ENCODE measurements around the gene SMOC2.

SMOC2 gene

DNA sequence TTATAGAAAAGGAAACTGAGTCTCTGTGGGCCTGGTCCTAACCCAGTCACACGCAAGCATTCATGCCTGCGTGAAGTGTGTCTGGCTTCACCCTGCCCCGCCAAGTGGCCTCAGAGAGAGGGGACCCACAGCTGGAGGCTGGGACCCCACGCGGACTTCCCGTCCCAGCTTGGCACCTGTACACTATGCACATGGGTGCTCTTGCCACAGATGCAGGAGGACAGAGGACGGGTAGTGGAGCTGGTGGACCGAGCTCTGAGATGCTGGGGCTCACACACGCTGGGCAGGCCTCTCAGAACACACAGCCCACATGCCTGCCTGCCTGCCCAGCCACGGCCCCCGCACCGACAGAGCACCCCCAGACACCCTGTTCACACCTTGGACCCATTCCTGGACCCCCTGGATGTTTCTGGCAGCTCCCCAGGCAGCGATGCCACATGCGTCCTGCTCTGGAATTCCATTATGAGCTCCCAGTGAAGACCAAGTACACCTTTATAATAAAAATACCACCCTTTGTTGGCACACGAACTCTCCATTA is 24.9 kb upstream of the SMOC2 start:
- DNase-seq: no peak

GRCh38 chr6:168416531-168416930 is 24.5 kb upstream of the SMOC2 start:
- DNase-seq: no peak

DNA sequence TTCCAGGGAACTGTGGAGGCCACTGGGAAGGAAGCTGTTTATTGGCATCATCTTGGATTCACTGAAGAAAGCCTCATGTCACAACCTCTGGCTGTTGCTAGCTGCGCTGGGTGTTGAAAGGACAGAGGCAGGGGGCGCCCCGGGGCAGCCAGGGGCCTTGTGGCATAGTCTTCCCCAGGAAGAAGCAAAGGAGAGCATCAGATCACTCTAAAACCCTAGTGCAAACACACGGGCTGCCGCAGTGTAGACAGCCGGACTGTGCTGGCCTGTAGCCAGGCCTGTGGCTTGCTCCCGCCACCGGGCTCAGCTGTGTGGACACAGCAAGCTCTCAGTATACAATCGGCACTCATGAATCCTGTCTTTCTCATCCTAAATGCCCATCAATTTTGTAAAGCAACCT is 23.8 kb upstream of the SMOC2 start:
- DNase-seq: no peak

DNA sequence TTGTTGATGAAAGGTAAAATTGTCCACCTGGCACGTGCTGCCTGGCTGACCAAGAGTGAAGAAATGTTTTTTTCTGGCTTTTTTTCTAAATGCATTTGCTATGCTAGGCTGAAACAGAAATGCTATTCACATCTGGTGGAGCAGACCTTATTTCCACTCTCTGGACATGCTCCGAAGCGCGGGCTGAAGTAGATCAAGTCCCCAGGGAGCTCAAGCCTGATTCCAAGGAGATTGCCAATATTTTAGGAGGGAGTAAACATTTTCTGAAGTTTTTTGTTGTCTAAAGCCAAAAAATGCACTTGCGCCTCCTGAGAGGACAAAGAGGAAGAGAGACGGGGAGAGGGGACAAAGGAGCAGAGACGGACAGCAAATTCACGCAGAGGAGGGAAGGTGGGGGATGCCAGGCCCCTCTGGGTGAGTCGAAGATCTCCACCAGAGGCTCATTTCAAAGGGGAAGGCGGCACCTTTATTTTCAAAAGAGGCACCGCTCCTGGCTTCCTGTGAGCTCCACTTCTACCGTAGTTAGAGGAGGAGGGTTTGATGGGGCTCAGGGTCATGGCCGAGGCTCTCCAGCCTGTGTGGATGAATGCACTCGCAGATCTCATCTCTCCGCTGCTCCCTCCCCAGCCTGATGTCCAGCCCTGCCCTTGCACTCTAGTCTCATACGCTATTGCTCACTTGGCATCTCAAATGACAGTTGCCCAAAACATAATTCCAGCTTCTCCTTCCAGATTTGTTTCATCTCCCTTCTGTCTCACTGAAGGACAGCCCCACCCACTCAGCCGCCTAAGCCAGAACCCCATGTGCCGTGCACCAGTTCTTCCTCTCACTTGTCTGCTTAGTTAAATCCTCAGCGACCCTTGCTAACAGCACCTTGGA is 23.1 kb upstream of the SMOC2 start:
- DNase-seq: no peak

DNA sequence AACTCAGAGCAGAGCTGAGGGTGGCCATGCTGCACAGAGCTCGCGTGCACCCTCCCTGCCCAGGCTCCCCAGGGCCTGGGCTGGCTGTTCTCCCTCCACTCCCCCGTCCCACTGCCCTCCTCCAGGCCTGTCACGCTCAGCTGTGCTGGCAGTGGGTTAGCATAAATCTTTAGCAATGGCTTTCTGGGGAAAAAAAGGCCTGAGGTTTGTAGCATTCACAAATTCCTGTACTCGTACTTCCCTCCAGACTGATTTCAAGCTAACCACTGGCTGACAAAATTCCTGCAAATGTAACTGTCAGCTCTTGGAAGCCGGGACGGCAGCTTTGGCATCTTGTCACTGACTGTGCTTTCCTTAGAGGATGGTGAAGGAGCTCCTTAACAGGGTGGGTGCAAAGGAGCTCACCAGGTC is 22.3 kb upstream of the SMOC2 start:
- no peak for DNase-seq

DNA sequence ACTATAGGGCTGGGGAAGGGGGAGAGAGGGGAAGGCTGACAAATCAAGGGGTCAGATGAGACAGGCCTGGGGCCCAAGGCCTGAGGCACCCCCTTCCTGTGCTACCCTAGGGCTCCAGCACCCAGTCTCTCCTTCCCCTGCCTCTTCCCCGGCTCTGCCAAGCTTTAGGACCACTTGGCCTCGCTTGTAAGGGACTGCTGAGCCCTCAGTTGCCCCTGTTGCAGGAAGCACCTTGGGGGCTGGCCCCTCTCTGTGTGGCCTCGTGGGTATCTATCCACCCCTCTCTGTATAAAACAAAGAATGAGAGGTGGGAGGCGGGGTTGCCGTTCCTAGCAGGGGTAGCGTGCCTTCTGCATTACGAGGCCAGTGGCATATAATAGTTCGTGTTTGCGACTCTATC is 21.4 kb upstream of the SMOC2 start:
- DNase-seq: no peak

- no peak for DNase-seq
These were observed 20.9 kb upstream of the SMOC2 start for GRCh38 chr6:168420084-168420483.

DNA sequence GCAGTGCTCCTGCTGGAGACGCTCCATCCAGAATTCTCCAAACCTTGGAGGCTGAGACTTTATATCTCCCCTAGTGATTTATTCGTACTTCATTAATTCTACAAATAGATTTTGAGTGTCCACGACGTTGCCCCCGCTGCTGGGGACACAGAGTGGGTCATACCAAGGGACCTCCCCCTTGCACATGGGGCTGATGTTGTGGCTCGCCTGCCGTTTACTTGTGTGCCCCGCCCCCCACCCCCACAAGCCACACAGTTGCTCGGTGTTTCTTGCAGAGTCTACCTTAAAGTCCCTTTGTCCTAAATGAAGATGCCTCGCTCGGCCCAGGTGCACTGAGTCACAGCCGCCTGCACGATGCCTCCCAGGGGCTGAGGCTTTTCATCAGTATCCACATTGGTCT is 20.3 kb upstream of the SMOC2 start:
- no peak for DNase-seq

DNA sequence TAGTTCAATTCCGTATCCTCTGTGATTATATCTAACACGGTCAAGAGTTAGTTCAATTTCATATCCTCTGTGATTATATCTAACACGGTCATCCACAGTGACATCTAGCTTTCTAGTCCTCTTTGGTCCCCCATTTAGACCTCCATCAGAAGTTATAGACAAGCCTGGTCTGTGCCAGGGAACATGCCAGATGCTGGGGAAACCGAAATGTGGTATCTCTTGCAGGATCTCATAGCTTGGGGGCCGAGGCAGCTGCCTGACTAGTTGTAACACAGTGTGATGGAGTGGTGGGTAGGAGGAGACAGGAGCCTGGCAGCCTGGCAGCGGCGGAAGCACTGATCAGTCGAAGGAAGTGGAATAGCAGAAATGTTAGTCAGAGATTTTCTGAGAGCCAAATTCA is 13.8 kb upstream of the SMOC2 start:
- no peak for DNase-seq

GRCh38 chr6:168428052-168428826 is 12.7 kb upstream of the SMOC2 start:
- peak; percentile 1 for DNase-seq

- no peak for DNase-seq
These were observed 12.1 kb upstream of the SMOC2 start for GRCh38 chr6:168428863-168429262.

GRCh38 chr6:168432196-168432595 is 8.8 kb upstream of the SMOC2 start:
- no peak for DNase-seq

DNA sequence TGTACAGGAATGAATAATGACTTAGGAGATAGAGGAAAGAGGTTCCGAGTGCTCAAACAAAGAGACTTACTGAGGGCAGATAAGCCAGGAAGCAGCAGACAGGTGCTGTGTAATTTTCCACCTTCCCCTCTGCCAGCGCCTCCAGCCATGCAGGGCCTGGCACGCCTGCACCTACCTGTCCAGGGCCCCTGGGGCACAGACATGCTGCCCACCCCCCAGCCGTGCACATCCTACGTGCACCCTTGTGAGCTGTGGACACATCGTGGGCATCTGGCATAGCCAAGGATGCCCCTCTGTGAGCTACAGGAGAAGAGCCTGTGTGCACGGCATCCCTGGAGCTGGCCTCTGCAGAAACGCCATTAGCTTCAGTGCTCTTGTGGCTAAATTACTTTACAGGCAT is 7.1 kb upstream of the SMOC2 start:
- no peak for DNase-seq

- DNase-seq: no peak
These were observed 6.5 kb upstream of the SMOC2 start for GRCh38 chr6:168434505-168434904.

DNA sequence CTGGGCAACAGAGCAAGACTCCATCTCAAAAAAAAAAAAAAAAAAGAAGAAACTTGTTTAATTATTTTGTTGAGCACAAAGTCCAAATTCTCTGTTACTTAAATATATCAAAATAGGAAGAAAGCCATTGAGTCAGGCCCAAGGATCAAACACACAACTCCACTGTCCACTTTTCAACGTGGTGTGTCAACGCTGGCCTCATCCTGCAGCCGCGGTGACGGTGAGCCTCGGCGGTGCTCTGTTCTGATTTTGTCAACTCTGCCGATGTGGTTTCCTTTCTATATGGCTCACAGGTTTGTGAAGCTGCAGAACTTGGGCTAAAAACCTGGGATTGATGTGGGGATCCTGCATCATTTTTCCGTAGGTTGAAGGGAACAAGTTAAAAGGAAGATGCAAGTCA is 3.2 kb upstream of the SMOC2 start:
- no peak for DNase-seq

- no peak for DNase-seq
These were observed 2.0 kb upstream of the SMOC2 start for GRCh38 chr6:168438783-168439520.

DNA sequence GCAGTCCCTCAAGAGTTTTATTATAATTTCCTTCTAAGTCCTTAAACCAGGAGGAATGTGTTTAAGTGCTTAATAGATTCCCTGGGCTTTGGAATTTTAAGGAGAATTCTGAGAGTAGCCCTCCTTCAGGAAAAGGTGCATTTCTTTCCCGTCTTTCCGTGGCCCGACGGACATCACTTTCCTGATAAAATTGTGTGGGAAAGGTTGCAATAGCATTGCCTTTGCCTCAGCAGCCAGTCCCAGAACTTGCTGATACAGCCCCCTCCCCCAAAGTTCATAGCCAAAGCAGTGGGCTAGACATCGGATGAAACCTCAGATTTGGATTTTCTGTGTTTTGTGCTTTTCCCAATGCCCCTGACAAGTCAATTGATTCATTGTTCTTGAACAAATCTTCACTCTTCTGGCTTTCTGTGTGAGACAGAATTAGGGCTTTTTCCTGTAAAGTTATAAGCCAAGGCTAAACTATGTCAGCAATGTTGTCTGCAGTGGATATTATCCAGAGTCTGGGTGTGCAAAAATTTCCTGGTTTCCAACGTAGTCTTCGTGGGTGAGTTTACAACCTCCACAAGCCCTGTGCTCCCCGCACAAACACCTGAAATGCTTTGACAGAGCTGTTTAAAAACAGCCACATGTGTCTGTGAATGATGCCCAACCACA is 1.1 kb upstream of the SMOC2 start:
- no peak for DNase-seq

DNA sequence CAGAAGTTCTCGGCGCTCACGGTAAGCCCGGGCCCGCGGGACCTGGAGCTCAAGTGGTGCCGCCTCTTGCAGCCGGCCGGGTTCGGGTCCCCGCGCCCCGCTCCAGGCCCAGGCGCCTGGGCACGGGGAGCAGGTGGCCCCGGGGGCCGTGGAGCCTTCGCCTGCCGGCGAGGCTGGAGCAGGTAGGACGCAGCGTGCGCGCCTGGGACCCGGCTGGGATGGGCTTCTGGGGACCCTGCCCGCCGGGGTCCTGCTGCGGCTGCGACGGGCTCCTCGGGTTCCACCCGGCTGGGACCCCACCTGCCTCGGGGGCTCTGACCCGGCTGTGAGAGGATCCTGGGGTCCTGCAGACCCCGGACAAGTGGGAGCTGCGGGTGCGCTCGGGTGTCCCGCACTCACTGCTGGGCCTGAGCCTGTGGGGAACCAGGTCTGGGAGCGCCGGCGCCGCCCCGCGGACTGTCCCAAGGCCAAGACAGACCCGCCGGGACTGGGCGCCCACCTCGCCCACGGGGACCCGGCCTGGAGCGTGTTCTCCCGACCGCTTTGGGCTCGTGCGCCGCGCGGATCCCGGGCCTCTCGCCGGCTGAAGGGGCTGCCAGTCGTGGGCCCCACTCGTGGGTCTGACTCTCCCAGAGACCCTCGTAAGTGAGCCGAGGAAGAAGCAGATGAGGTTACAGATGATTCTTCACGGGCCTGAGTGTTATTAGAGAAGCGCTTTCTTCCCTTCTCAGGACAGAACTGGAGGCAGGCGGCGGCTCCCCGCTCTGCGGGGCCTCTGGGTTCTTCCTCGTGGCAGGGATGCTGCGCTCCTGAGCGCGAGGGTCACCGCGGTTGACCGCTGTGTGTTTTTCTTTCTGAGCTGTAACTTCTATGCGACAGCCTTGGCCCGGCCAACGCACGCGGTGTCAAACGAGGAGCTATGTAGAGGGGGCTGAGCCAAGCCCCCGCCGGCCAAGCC is 729 bp downstream of the SMOC2 start:
- no peak for DNase-seq

GRCh38 chr6:168442646-168443045 is 1.7 kb downstream of the SMOC2 start:
- DNase-seq: no peak

DNA sequence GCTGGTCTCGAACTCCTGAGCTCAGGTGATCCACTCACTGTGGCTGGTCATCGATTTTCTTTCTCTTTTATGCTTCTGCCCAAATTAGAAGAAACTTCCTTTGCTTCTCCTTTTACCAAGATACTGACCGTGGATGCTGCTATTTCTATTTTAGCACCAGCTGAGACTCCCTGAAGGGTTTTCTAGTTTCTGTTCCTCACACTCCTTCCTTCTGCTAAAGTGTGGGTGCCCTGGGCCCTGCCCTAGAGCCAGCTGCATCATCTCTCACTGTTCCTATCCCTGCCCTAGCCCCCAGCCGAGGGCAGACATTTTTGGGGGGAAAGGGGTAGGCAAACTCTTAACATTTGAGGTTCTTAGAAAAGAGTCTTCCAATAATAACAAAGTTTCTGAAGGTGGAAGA is 6.3 kb downstream of the SMOC2 start:
- no peak for DNase-seq

- no peak for DNase-seq
These were observed 6.7 kb downstream of the SMOC2 start for GRCh38 chr6:168447700-168448099.
